Hepatocyte (in vitro differentiated cells): Measurements from ENCODE around the gene DPP10.
"Not testable (repeated sequence)": the region's sequence is repeated elsewhere in the genome, so short reads cannot be mapped to it uniquely, and the experiment has no call there.

ENCODE experiments used
- EZH2 ChIP-seq: fragments of 200-600 bp; sonication (generic); IDR thresholded peaks from 2 replicates; pipeline ENCODE4 v1.6.1; 2016; ENCODE audit warnings: antibody characterized with exemption, mild to moderate bottlenecking, borderline replicate concordance
- EZH2phosphoT487 ChIP-seq: fragments of 200-600 bp; sonication (generic); IDR thresholded peaks from one replicate; pipeline ENCODE4 v1.6.1; 2018; ENCODE audit warnings: antibody characterized with exemption, mild to moderate bottlenecking, low read depth, moderate library complexity; ENCODE audit not compliant: unreplicated experiment, severe bottlenecking
- TF ChIP-seq, protein P1 (sequence below): fragments of 200-600 bp; sonication (generic); IDR thresholded peaks from 2 replicates; pipeline ENCODE4 v1.5.1; 2016; ENCODE audit warnings: antibody characterized with exemption, mild to moderate bottlenecking; ENCODE audit not compliant: poor library complexity

DNA sequence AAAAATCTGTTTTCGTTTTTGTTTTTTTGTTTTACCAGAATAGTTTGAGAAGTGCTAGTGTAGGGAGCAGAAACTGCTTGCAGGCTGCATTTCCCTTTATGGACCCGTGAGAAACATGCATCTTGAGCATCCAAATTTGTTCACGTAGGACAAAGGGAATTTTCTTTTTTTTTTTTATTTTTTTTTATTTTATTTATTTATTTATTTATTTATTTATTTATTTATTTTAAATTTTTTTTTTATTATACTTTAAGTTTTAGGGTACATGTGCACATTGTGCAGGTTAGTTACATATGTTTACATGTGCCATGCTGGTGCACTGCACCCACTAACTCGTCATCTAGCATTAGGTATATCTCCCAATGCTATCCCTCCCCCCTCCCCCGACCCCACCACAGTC is 305.7 kb downstream of the DPP10 start:
- not testable (repeated sequence) for TF ChIP-seq EZH2, EZH2phosphoT487
- TF ChIP-seq, protein P1, sequence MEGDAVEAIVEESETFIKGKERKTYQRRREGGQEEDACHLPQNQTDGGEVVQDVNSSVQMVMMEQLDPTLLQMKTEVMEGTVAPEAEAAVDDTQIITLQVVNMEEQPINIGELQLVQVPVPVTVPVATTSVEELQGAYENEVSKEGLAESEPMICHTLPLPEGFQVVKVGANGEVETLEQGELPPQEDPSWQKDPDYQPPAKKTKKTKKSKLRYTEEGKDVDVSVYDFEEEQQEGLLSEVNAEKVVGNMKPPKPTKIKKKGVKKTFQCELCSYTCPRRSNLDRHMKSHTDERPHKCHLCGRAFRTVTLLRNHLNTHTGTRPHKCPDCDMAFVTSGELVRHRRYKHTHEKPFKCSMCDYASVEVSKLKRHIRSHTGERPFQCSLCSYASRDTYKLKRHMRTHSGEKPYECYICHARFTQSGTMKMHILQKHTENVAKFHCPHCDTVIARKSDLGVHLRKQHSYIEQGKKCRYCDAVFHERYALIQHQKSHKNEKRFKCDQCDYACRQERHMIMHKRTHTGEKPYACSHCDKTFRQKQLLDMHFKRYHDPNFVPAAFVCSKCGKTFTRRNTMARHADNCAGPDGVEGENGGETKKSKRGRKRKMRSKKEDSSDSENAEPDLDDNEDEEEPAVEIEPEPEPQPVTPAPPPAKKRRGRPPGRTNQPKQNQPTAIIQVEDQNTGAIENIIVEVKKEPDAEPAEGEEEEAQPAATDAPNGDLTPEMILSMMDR, result not testable (repeated sequence)
